H1 (cell line): ENCODE measurements around the gene GDE1. TPM values are rescaled to one million over a fixed set of nuclear protein-coding genes. Genes with fewer than 3 reads are reported as not detected.

Experiments
- CTCF ChIA-PET: fragments of 300-600 bp; sonication (Branson Sonifier 250); formaldehyde crosslinking; loops from one replicate; lab custom pipeline; 2021; ENCODE audit not compliant: partially characterized antibody; lab: Charles Lee
- POLR2A ChIA-PET: fragments of 300-600 bp; sonication (Branson Sonifier 250); formaldehyde crosslinking; loops from one replicate; lab custom pipeline; 2021; ENCODE audit warnings: inconsistent platforms; ENCODE audit not compliant: partially characterized antibody; lab: Charles Lee
- DNase-seq, 2 experiments: peaks; one replicate each; pipeline versions ENCODE4 v3.0.0 to v3.0.0-alpha.2; 2010 to 2022; ENCODE audit warnings: low spot score in 2 of 2, low read depth in 1 of 2, mixed read lengths in 1 of 2
- FAIRE-seq: peaks from 2 replicates; lab custom pipeline; 2011; peaks lifted over from hg19 to GRCh38; lab: Jason Lieb, UNC
- H2AFZ ChIP-seq: 2 replicates; pipeline ENCODE4 v1.8.1; 2012; ENCODE audit warnings: low read length, inconsistent platforms
- H2AK5ac ChIP-seq: 2 replicates; pipeline ENCODE4 v1.6.1; 2013; ENCODE audit warnings: low read depth, low read length
- H2BK120ac ChIP-seq: replicated peaks from 2 replicates; pipeline ENCODE3; 2013; ENCODE audit warnings: low read depth, low read length, inconsistent platforms
- H2BK12ac ChIP-seq: 2 replicates; pipeline ENCODE4 v1.6.1; 2013; ENCODE audit warnings: low read depth, low read length
- H2BK15ac ChIP-seq: 2 replicates; pipeline ENCODE4 v1.6.1; 2013; ENCODE audit warnings: low read length
- H2BK20ac ChIP-seq: 2 replicates; pipeline ENCODE4 v1.6.1; 2013; ENCODE audit warnings: low read length
- H2BK5ac ChIP-seq: 2 replicates; pipeline ENCODE4 v1.6.1; 2013; ENCODE audit warnings: low read depth, low read length
- H3K14ac ChIP-seq: 2 replicates; pipeline ENCODE4 v1.6.1; 2013; ENCODE audit warnings: inconsistent platforms; ENCODE audit not compliant: insufficient read length
- H3K18ac ChIP-seq: 2 replicates; pipeline ENCODE4 v1.6.1; 2013; ENCODE audit warnings: low read length; ENCODE audit errors: extremely low read depth
- H3K23ac ChIP-seq: 2 replicates; pipeline ENCODE4 v1.6.1; 2013; ENCODE audit warnings: inconsistent platforms; ENCODE audit not compliant: insufficient read length
- H3K23me2 ChIP-seq: 2 replicates; pipeline ENCODE4 v1.6.1; 2013; ENCODE audit warnings: low read depth, low read length
- H3K27ac ChIP-seq: 2 replicates; pipeline ENCODE4 v1.6.1; 2011; ENCODE audit warnings: low read depth, low read length, inconsistent platforms
- H3K27me3 ChIP-seq, 4 experiments: replicated peaks in 1 of 4; 1 replicate in 1 of 4; 2 replicates in 3 of 4; pipeline versions ENCODE4 v1.6.1 to v1.8.1; 2011 to 2013; ENCODE audit warnings: low read length in 3 of 4, mild to moderate bottlenecking in 3 of 4, inconsistent platforms in 2 of 4, mixed read lengths in 2 of 4, moderate library complexity in 1 of 4; ENCODE audit not compliant: control insufficient read depth in 3 of 4, insufficient read depth in 3 of 4; ENCODE audit errors: extremely low read depth in 1 of 4
- H3K36me3 ChIP-seq, 4 experiments: 2 replicates each; pipeline versions ENCODE4 v1.6.1 to v1.8.1; 2011 to 2013; ENCODE audit warnings: mild to moderate bottlenecking in 4 of 4, low read length in 3 of 4, moderate library complexity in 2 of 4, control low read depth in 1 of 4, inconsistent platforms in 1 of 4; ENCODE audit not compliant: insufficient read depth in 4 of 4, control insufficient read depth in 2 of 4
- H3K4ac ChIP-seq: replicated peaks from 2 replicates; pipeline ENCODE3; 2013; ENCODE audit warnings: low read length, low read depth, mixed read lengths, inconsistent platforms; ENCODE audit not compliant: insufficient read length
- H3K4me1 ChIP-seq, 4 experiments: replicated peaks in 1 of 4; 1 replicate in 1 of 4; 2 replicates in 3 of 4; pipeline versions ENCODE4 v1.6.1 to v1.8.1; 2011 to 2013; ENCODE audit warnings: low read length in 3 of 4, inconsistent platforms in 2 of 4, mixed read lengths in 1 of 4; ENCODE audit not compliant: insufficient read depth in 4 of 4, control insufficient read depth in 3 of 4
- H3K4me2 ChIP-seq, 2 experiments: 2 replicates each; pipeline versions ENCODE4 v1.6.1 to v1.8.1; 2011 to 2013; ENCODE audit warnings: low read depth in 2 of 2, low read length in 2 of 2, control low read depth in 1 of 2, inconsistent platforms in 1 of 2, mild to moderate bottlenecking in 1 of 2; ENCODE audit not compliant: insufficient read depth in 1 of 2
- H3K4me3 ChIP-seq, 4 experiments: fragments of 200-600, 300-600 bp in 1 of 4; sonication (generic), shearing (Covaris generic), sonication (Bioruptor Twin) in 1 of 4; 2 replicates each; pipeline versions ENCODE4 v1.5.1 to v1.8.1; 2011 to 2016; ENCODE audit warnings: low read length in 4 of 4, low read depth in 3 of 4, control low read depth in 2 of 4, inconsistent platforms in 2 of 4, mild to moderate bottlenecking in 2 of 4, mixed read lengths in 1 of 4, moderate library complexity in 1 of 4; ENCODE audit not compliant: insufficient read depth in 2 of 4; ENCODE audit errors: extremely low read depth in 1 of 4
- H3K56ac ChIP-seq: replicated peaks from 2 replicates; pipeline ENCODE3; 2013; ENCODE audit warnings: low read depth, mild to moderate bottlenecking, mixed read lengths, low read length, inconsistent platforms; ENCODE audit not compliant: insufficient read length
- H3K79me1 ChIP-seq: 2 replicates; pipeline ENCODE4 v1.6.1; 2013; ENCODE audit warnings: low read depth, low read length, control low read depth
- H3K79me2 ChIP-seq, 2 experiments: 2 replicates each; pipeline versions ENCODE4 v1.6.1 to v1.8.1; 2012 to 2013; ENCODE audit warnings: low read length in 2 of 2, mild to moderate bottlenecking in 2 of 2, inconsistent platforms in 1 of 2; ENCODE audit not compliant: insufficient read depth in 2 of 2, control insufficient read depth in 1 of 2
- H3K9ac ChIP-seq, 4 experiments: replicated peaks in 1 of 4; 1 replicate in 1 of 4; 2 replicates in 3 of 4; pipeline versions ENCODE4 v1.6.1 to v1.8.1; 2011 to 2013; ENCODE audit warnings: low read depth in 3 of 4, low read length in 3 of 4, control low read depth in 2 of 4, mild to moderate bottlenecking in 2 of 4, moderate library complexity in 2 of 4, inconsistent platforms in 1 of 4; ENCODE audit errors: extremely low read depth in 1 of 4
- H3K9me3 ChIP-seq, 2 experiments: 2 replicates each; pipeline versions ENCODE4 v1.6.1 to v1.8.1; 2012 to 2013; ENCODE audit warnings: mild to moderate bottlenecking in 2 of 2, moderate library complexity in 2 of 2, control low read depth in 1 of 2, inconsistent platforms in 1 of 2, low read depth in 1 of 2, low read length in 1 of 2, mixed read lengths in 1 of 2; ENCODE audit not compliant: insufficient read depth in 2 of 2
- H4K20me1 ChIP-seq, 2 experiments: replicated peaks in 1 of 2; 2 replicates each; pipeline versions ENCODE3 to v1.8.1; 2011 to 2013; ENCODE audit warnings: inconsistent platforms in 2 of 2, low read length in 2 of 2, mild to moderate bottlenecking in 1 of 2; ENCODE audit not compliant: insufficient read depth in 2 of 2, control insufficient read depth in 1 of 2
- H4K5ac ChIP-seq: 2 replicates; pipeline ENCODE4 v1.6.1; 2013; ENCODE audit warnings: low read length, low read depth, mixed read lengths, inconsistent platforms; ENCODE audit not compliant: insufficient read length
- H4K8ac ChIP-seq: 2 replicates; pipeline ENCODE4 v1.8.0; 2013; ENCODE audit warnings: mild to moderate bottlenecking, moderate library complexity, low read length, inconsistent platforms; ENCODE audit not compliant: insufficient read depth; ENCODE audit errors: extremely low read depth
- H4K91ac ChIP-seq: replicated peaks from 2 replicates; pipeline ENCODE3; 2013; ENCODE audit warnings: low read length, mixed read lengths, inconsistent platforms; ENCODE audit not compliant: insufficient read length
- ASH2L ChIP-seq: fragments of 200-600, 300-600 bp; sonication (generic); IDR thresholded peaks from one replicate; pipeline ENCODE4 v1.7.1; 2017; ENCODE audit warnings: low read length
- CHD2 ChIP-seq: IDR thresholded peaks from 2 replicates; pipeline ENCODE4 v1.6.1; 2012; ENCODE audit warnings: low read length, improper control_type of control experiment
- GTF2F1 ChIP-seq: IDR thresholded peaks from 2 replicates; pipeline ENCODE4 v1.6.1; 2012; ENCODE audit warnings: low read depth, low read length, improper control_type of control experiment, borderline replicate concordance
- NANOG ChIP-seq: IDR thresholded peaks from 2 replicates; pipeline ENCODE4 v1.6.1; 2011; ENCODE audit warnings: low read length, low read depth, mild to moderate bottlenecking, inconsistent platforms; ENCODE audit not compliant: insufficient read depth, poor library complexity, severe bottlenecking
- RAD21 ChIP-seq, 2 experiments: IDR thresholded peaks in 1 of 2; conservative IDR thresholded peaks in 1 of 2; 2 replicates each; pipeline ENCODE4 v1.6.1; 2011; ENCODE audit warnings: low read depth in 2 of 2, low read length in 2 of 2, improper control_type of control experiment in 1 of 2, inconsistent platforms in 1 of 2, mild to moderate bottlenecking in 1 of 2, moderate library complexity in 1 of 2
- SAP30 ChIP-seq: fragments of 300-600 bp; sonication (generic); IDR thresholded peaks from 2 replicates; pipeline ENCODE4 v1.7.1; 2012; ENCODE audit warnings: low read length, moderate library complexity, mild to moderate bottlenecking, inconsistent platforms; ENCODE audit not compliant: insufficient read depth, insufficient replicate concordance
- TBP ChIP-seq: IDR thresholded peaks from 2 replicates; pipeline ENCODE4 v1.6.1; 2011; ENCODE audit warnings: low read depth, low read length, improper control_type of control experiment
- TCF12 ChIP-seq: IDR thresholded peaks from 2 replicates; pipeline ENCODE4 v1.6.1; 2011; ENCODE audit warnings: low read depth, mild to moderate bottlenecking, low read length
- TEAD4 ChIP-seq: IDR thresholded peaks from 2 replicates; pipeline ENCODE4 v1.6.1; 2012; ENCODE audit warnings: low read depth, low read length, inconsistent platforms, mixed read lengths
- USF2 ChIP-seq: IDR thresholded peaks from 2 replicates; pipeline ENCODE4 v1.6.1; 2011; ENCODE audit warnings: low read length, improper control_type of control experiment
- WGBS, 2 experiments: shearing (Covaris generic) in 1 of 2; methylation state at CpG; one replicate each; pipeline versions ENCODE4 v1.1.6 to v1.1.7; 2013 to 2015; ENCODE audit warnings: low lambda C conversion rate in 2 of 2, mixed read lengths in 2 of 2, inconsistent platforms in 1 of 2, low coverage in 1 of 2, missing lambda C conversion rate in 1 of 2; ENCODE audit not compliant: insufficient replicate concordance in 2 of 2, insufficient coverage in 1 of 2, insufficient read length in 1 of 2; ENCODE audit errors: extremely low coverage in 1 of 2, missing lambda C conversion rate in 1 of 2; 5-methylcytosine and 5-hydroxymethylcytosine counted together
- polyA plus RNA-seq, 7 experiments: library from polyadenylated mRNA; depleted of rRNA in 3 of 7; stranded (reverse) in 5 of 7; unstranded in 2 of 7; fragments of >200 nt in 5 of 7; fragments of 200-250 nt in 2 of 7; gene quantifications; 1 replicate in 5 of 7; 2 replicates in 1 of 7; 4 replicates in 1 of 7; pipeline versions ENCODE4 v1.2.1 to v1.2.3, GENCODE V29; 2011 to 2013; ENCODE audit warnings: missing spikeins in 2 of 7, mixed read lengths in 2 of 7
- total RNA-seq: library from RNA; stranded (reverse); fragmentation: NEBNext Ultra II Directional; extraction: Animal tissue kit (Norgen Biotek cat#: 25700); gene quantifications from 2 replicates; pipeline ENCODE4 v1.2.1, GENCODE V29; 2021

Gene GDE1
- total and polyA plus RNA-seq, 2 of the 8 experiments (the other 6 are each of a cell fraction or from before 2014, with no cell fraction given) = 29.2 to 70.8 TPM

- Histone ChIP-seq H3K79me2 (no peaks in the 10 kb centered on the region), H2BK15ac (no peak overlapping the region), H3K27ac (no peak overlapping the region), H4K5ac (no peak overlapping the region), H3K4me3 (no peak overlapping the region), H3K79me1 (no peaks in the 10 kb centered on the region), H3K56ac (no peak overlapping the region), H2AK5ac (no peak overlapping the region), H2AFZ (no peak overlapping the region), H3K23ac (no peak overlapping the region), H4K20me1 (no peaks in the 10 kb centered on the region), H3K18ac (no peak overlapping the region), H2BK5ac (no peak overlapping the region), H3K14ac (no peak overlapping the region), H3K4ac (no peak overlapping the region), H3K36me3 (peaks cover 0 to 34% (median 22%) of the 10 kb centered on the region in 4 experiments; a peak in 6 of 8 replicates), H3K23me2 (no peaks in the 10 kb centered on the region), H4K8ac (no peak overlapping the region), H3K9ac (no peak overlapping the region), H3K4me1 (no peaks in the 10 kb centered on the region), H2BK120ac (no peak overlapping the region), H4K91ac (no peak overlapping the region), H3K27me3 (no peaks in the 10 kb centered on the region), H3K9me3 (no peaks in the 10 kb centered on the region), H2BK20ac (no peak overlapping the region), H3K4me2 (no peak overlapping the region), H2BK12ac (no peak overlapping the region)
- TF ChIP-seq TCF12 (no peak), USF2 (no peak), TBP (no peak), NANOG (no peak), CHD2 (no peak), TEAD4 (no peak), GTF2F1 (no peak), SAP30 (no peak), RAD21 (IDR thresholded peaks at IDR 0.05 in 1 of 2, conservative IDR thresholded peaks at IDR 0.05 in 1 of 2; ENCODE audit: low read depth in 2 of 2, low read length in 2 of 2) (no peak), ASH2L (no peak)
- DNase-seq (no peak), FAIRE-seq (no peak)
- WGBS, 2 experiments = 50% methylated on average over 1 of the region's 1 CpG; no CpG with 5 or more reads in 1 of the 2 experiments
- POLR2A ChIA-PET = no interaction called here
- CTCF ChIA-PET = no interaction called here
Measured at GRCh38 chr16:19532601-19533000, 10.7 kb upstream of the GDE1 start.
